BJ (cell line): ENCODE results near the gene XPNPEP1. TPM values are rescaled to one million over a fixed set of nuclear protein-coding genes. Genes with fewer than 3 reads are reported as not detected.
A peak's percentile ranks its signal among the peaks of the same experiment; 100 is the strongest.
"Not testable (repeated sequence)": the region's sequence is repeated elsewhere in the genome, so short reads cannot be mapped to it uniquely, and the experiment has no call there.

Source experiments
- CTCF ChIA-PET: fragments of 350-600 bp; formaldehyde crosslinking; extraction: SDS; loops from one replicate; lab custom pipeline; 2021; ENCODE audit warnings: antibody characterized with exemption, inconsistent platforms; lab: Yijun Ruan, JAX
- POLR2A ChIA-PET: fragments of 300-600 bp; sonication (Branson Sonifier 250); formaldehyde crosslinking; extraction: SDS; loops from one replicate; lab custom pipeline; 2021; ENCODE audit warnings: antibody characterized with exemption; lab: Charles Lee
- DNase-seq: peaks from one replicate; pipeline ENCODE4 v3.0.0-alpha.2; 2011; ENCODE audit warnings: low read depth
- H3K27me3 ChIP-seq: 2 replicates; pipeline ENCODE4 v1.6.0; 2011; ENCODE audit warnings: low read length; ENCODE audit not compliant: control insufficient read depth, insufficient read depth
- H3K36me3 ChIP-seq: 2 replicates; pipeline ENCODE4 v1.5.1; 2011; ENCODE audit warnings: low read length; ENCODE audit not compliant: control insufficient read depth, insufficient read depth
- H3K4me3 ChIP-seq: 2 replicates; pipeline ENCODE4 v1.5.1; 2011; ENCODE audit warnings: low read depth, mild to moderate bottlenecking, control low read depth, low read length
- polyA plus RNA-seq: library from polyadenylated mRNA; depleted of rRNA; stranded (reverse); fragments of >200 nt; gene quantifications from 2 replicates; pipeline ENCODE4 v1.2.3, GENCODE V29; 2011
- TF ChIP-seq, protein P1 (sequence below): IDR thresholded peaks from 2 replicates; pipeline ENCODE4 v1.5.1; 2011; ENCODE audit warnings: low read depth, mild to moderate bottlenecking, control low read depth, inconsistent platforms, low read length, moderate library complexity; ENCODE audit not compliant: insufficient read depth

The XPNPEP1 gene
- polyA plus RNA-seq, 1 experiment = 173 TPM

DNA sequence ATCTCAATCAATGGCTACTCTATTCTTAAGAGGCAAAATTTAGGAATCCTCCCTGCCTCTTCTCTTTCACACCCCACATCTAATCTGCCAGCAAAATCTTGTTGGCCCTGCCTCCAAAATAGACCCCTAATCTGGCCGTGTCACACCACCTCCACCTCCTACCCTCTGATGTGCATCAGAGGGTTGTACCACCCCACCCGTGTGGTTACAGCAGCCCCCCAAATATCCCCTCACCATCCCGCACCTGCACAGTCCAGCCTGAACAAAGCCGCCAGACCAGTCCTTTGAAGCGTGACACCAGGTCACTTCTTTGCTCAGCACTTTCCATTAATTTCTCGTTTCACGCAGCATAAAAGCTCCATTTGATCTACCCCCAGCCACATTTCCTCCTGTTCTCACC lies 776 bp upstream of the XPNPEP1 start:
- Histone ChIP-seq H3K27me3 (no peaks in the 10 kb centered on the region), H3K4me3 (no peak overlapping the region), H3K36me3 (no peaks in the 10 kb centered on the region)
- ChIA-PET CTCF (interaction anchor here (1.5 to 2.2 kb wide), 2 partner anchors 11 to 40 kb away, joined by 5 to 7 read pairs; no protein-coding TSS in a partner anchor), POLR2A (no interaction called here)
- TF ChIP-seq, protein P1, sequence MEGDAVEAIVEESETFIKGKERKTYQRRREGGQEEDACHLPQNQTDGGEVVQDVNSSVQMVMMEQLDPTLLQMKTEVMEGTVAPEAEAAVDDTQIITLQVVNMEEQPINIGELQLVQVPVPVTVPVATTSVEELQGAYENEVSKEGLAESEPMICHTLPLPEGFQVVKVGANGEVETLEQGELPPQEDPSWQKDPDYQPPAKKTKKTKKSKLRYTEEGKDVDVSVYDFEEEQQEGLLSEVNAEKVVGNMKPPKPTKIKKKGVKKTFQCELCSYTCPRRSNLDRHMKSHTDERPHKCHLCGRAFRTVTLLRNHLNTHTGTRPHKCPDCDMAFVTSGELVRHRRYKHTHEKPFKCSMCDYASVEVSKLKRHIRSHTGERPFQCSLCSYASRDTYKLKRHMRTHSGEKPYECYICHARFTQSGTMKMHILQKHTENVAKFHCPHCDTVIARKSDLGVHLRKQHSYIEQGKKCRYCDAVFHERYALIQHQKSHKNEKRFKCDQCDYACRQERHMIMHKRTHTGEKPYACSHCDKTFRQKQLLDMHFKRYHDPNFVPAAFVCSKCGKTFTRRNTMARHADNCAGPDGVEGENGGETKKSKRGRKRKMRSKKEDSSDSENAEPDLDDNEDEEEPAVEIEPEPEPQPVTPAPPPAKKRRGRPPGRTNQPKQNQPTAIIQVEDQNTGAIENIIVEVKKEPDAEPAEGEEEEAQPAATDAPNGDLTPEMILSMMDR = no peak
- DNase-seq = no peak

DNA sequence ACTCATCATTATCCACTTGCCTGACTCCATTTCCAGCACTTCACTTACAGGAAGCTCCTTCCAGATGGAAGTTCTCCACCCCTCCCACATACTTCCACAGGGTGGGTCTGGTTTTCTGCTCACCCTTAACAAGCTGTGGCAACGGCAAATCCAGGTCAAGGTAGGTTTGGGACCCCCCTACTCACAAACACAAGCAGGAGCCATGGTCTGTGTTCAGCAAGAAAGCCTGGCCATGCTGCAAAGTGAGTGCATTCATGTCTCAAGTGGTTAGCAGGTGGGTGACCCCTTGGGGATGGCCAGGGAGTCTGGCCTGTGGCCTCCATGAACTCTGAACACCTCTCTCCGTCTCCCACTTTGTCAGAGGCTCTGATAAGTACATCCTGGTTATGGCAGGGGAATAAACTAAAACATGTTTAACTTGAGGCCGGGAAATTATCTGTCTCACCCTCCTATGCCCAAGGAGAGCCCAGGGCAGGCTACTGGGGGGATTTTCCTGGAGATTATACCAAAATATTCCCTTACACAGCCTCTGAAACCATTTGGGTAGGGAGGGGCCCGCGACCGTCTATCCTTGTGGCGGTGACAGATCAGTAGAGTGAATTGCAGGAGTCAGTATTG lies 844 bp downstream of the XPNPEP1 start:
- POLR2A ChIA-PET = no interaction called here

GRCh38 chr10:109920016-109920415 lies 3.3 kb downstream of the XPNPEP1 start:
- no peaks in the 10 kb centered on the region for H3K27me3 ChIP-seq
- ChIA-PET CTCF (interaction anchor here (0.6 kb wide), 1 partner anchor 563 kb away, joined by 3 read pairs; no protein-coding TSS in a partner anchor), POLR2A (no interaction called here)
- no peaks in the 10 kb centered on the region; the same call in 1 of the 2 replicates for H3K36me3 ChIP-seq
- TF ChIP-seq, protein P1 = no peak
- no peak overlapping the region for H3K4me3 ChIP-seq
- DNase-seq = no peak

More for the DNA sequence above, 844 bp downstream of the XPNPEP1 start:
- DNase-seq = no peak
- TF ChIP-seq, protein P1 = no peak
- Histone ChIP-seq H3K27me3 (no peaks in the 10 kb centered on the region), H3K36me3 (no peaks in the 10 kb centered on the region; the same call in 1 of the 2 replicates), H3K4me3 (peak overlapping the region; percentile 79)
- CTCF ChIA-PET = no interaction called here

- POLR2A ChIA-PET = no interaction called here
- CTCF ChIA-PET = no interaction called here
- TF ChIP-seq, protein P1 = no peak
- H3K4me3 ChIP-seq = no peak overlapping the region
- no peak for DNase-seq
- H3K27me3 ChIP-seq = no peaks in the 10 kb centered on the region
- no peaks in the 10 kb centered on the region; the same call in 1 of the 2 replicates for H3K36me3 ChIP-seq
Measured at GRCh38 chr10:109919220-109919619, 4.1 kb downstream of the XPNPEP1 start.

- POLR2A ChIA-PET, CTCF ChIA-PET, H3K36me3 ChIP-seq, H3K27me3 ChIP-seq, DNase-seq, H3K4me3 ChIP-seq: not testable (repeated sequence)
Measured at GRCh38 chr10:109918707-109919106, 4.6 kb downstream of the XPNPEP1 start.

DNA sequence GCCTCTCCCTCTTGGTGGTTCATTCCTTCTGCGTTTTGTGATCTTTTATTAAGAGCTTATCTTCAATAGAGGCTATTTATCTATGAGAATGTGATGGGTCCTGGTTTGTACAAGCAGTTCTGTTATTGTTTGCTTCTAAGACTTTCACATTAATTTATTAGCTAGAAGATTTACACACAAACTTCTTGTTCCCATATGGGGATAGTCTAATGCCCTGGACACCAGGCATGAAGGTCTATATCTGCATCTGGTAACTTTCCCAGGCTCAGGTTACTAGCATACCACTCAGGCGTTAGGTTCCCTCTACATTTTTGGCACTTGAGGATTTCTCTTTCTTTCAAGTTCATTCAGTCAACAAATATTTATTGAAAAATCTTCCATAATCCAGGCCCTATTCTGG lies 7.7 kb downstream of the XPNPEP1 start:
- H3K27me3 ChIP-seq = no peaks in the 10 kb centered on the region
- TF ChIP-seq, protein P1 = no peak
- H3K4me3 ChIP-seq = no peak overlapping the region
- H3K36me3 ChIP-seq = peaks cover 2% of the 10 kb centered on the region; the same call in 1 of the 2 replicates
- ChIA-PET CTCF (no interaction called here), POLR2A (no interaction called here)
- no peak for DNase-seq
